Heart left ventricle (tissue), 13 donors: ENCODE measurements around the gene KRT74.

ENCODE experiments used
- CTCF ChIP-seq, 12 donors: fragments of 200-600 bp; sonication (generic) in 4 of 12; IDR thresholded peaks; one replicate each; pipeline versions ENCODE4 v1.5.0 to v1.8.0; 2018 to 2022; ENCODE audit warnings: antibody characterized with exemption in 12 of 12, mild to moderate bottlenecking in 5 of 12
- POLR2A ChIP-seq, 2 donors: fragments of 450-650 bp; IDR thresholded peaks; one replicate each; pipeline ENCODE4 v1.6.1; 2017; ENCODE audit warnings: antibody characterized with exemption in 2 of 2, mild to moderate bottlenecking in 2 of 2, moderate library complexity in 2 of 2
- donor health status: ischemic (EF 13 %, LVEDD 7.1; RV severe dilation, severe dysfunction).
- donor health status: DM: no; HTN: yes; CAD: no.
- donor health status: DM: no; HTN: no; CAD: no.
- donor health status: ischemic (EF 25% LVEDD 6.9; RV normal size, moderate dysfunction).
- donor health status: ischemic (EF 25% LVEDD 5.7; RV mildly dilated, moderate dysfunction).
- donor health status: ischemic (EF 35%, LVEDD 5.7; RV mildly dilated, moderate dysfunction).
- donor health status: nonischemic (EF 11% LVEDD 7.7; RV severe dilation, severe dysfunction).
- donor health status: DM: yes; HTN: yes; CAD: no.
- donor health status: PGD.
- donor health status: ischemic (EF 29% LVEDD 5.4; RV normal size, mild dysfunction).
- donor health status: nonischemic (EF 23%, LVEDD 6.1; RV moderate dilation, normal function).

GRCh38 chr12:52551216-52551865, 22.3 kb downstream of the KRT74 start:
- TF ChIP-seq CTCF (IDR thresholded peaks at IDR 0.05) (no peak), POLR2A (IDR thresholded peaks at IDR 0.05) (no peak)
